ENCODE results near the gene UPF2. TPM values are rescaled to one million over a fixed set of nuclear protein-coding genes. Genes with fewer than 3 reads are reported as not detected.
A peak's percentile ranks its signal among the peaks of the same experiment; 100 is the strongest.

UPF2 gene
- total RNA-seq, 2 experiments from 2014 or later: 33.5 to 37.2 TPM

- ATAC-seq (no peak), DNase-seq (peak; percentile 44)
- Mint-ChIP-seq H3K9me3 (ENCODE audit: low read depth) (no peaks in the 10 kb centered on the region), H3K27me3 (peaks cover 15% of the 10 kb centered on the region), H3K27ac (no peak overlapping the region), H3K4me3 (no peak overlapping the region), H3K4me1 (peaks cover 5% of the 10 kb centered on the region), H3K36me3 (no peaks in the 10 kb centered on the region)
- CTCF ChIA-PET: no interaction called here
These were observed 135.9 kb downstream of the UPF2 start for GRCh38 chr10:11906714-11907113.

- Mint-ChIP-seq H3K9me3 (ENCODE audit: low read depth) (no peaks in the 10 kb centered on the region), H3K27me3 (peaks cover 18% of the 10 kb centered on the region), H3K27ac (no peak overlapping the region), H3K4me1 (peaks cover 5% of the 10 kb centered on the region), H3K4me3 (no peak overlapping the region), H3K36me3 (no peaks in the 10 kb centered on the region)
- DNase-seq (no peak), ATAC-seq (no peak)
- CTCF ChIA-PET: no interaction called here
These were observed 140.0 kb downstream of the UPF2 start for GRCh38 chr10:11902646-11903045.

- Mint-ChIP-seq H3K36me3 (no peaks in the 10 kb centered on the region), H3K4me3 (no peak overlapping the region), H3K27me3 (peaks cover 17% of the 10 kb centered on the region), H3K9me3 (ENCODE audit: low read depth) (no peaks in the 10 kb centered on the region), H3K27ac (no peak overlapping the region), H3K4me1 (peaks cover 3% of the 10 kb centered on the region)
- DNase-seq: no peak
- ATAC-seq: no peak
- CTCF ChIA-PET: interaction anchor here (1.2 kb wide), 1 partner anchor 27 kb away, joined by 3 read pairs; no protein-coding TSS in a partner anchor
These were observed 140.7 kb downstream of the UPF2 start for GRCh38 chr10:11901833-11902475.

- Mint-ChIP-seq H3K36me3 (no peaks in the 10 kb centered on the region), H3K4me1 (no peaks in the 10 kb centered on the region), H3K27ac (no peak overlapping the region), H3K4me3 (no peak overlapping the region), H3K27me3 (peaks cover 17% of the 10 kb centered on the region), H3K9me3 (ENCODE audit: low read depth) (no peaks in the 10 kb centered on the region)
- CTCF ChIA-PET: interaction anchor here (1.2 kb wide), 1 partner anchor 28 kb away, joined by 3 read pairs; no protein-coding TSS in a partner anchor
- no peak for DNase-seq
- ATAC-seq: no peak
These were observed 141.2 kb downstream of the UPF2 start for GRCh38 chr10:11901454-11901832.

- Mint-ChIP-seq H3K4me3 (no peak overlapping the region), H3K27ac (no peak overlapping the region), H3K9me3 (ENCODE audit: low read depth) (no peaks in the 10 kb centered on the region), H3K36me3 (no peaks in the 10 kb centered on the region), H3K27me3 (peaks cover 17% of the 10 kb centered on the region), H3K4me1 (no peaks in the 10 kb centered on the region)
- ATAC-seq (no peak), DNase-seq (no peak)
- CTCF ChIA-PET: interaction anchor here (1.2 kb wide), 1 partner anchor 28 kb away, joined by 3 read pairs; no protein-coding TSS in a partner anchor
These were observed 141.6 kb downstream of the UPF2 start for GRCh38 chr10:11901036-11901301.

GRCh38 chr10:11899067-11899876, 143.3 kb downstream of the UPF2 start:
- CTCF ChIA-PET: no interaction called here
- ATAC-seq (no peak), DNase-seq (no peak)
- no peaks in the 10 kb centered on the region for H3K4me1 Mint-ChIP-seq
- H3K27ac Mint-ChIP-seq: no peak overlapping the region
- H3K36me3 Mint-ChIP-seq: no peaks in the 10 kb centered on the region
- H3K4me3 Mint-ChIP-seq: no peak overlapping the region
- H3K27me3 Mint-ChIP-seq: peaks cover 9% of the 10 kb centered on the region
- no peaks in the 10 kb centered on the region for H3K9me3 Mint-ChIP-seq (ENCODE audit: low read depth)

- ATAC-seq (no peak), DNase-seq (no peak)
- CTCF ChIA-PET: no interaction called here
- no peaks in the 10 kb centered on the region for H3K36me3 Mint-ChIP-seq
- H3K27me3 Mint-ChIP-seq: peaks cover 9% of the 10 kb centered on the region
- H3K4me3 Mint-ChIP-seq: no peak overlapping the region
- no peaks in the 10 kb centered on the region for H3K4me1 Mint-ChIP-seq
- no peak overlapping the region for H3K27ac Mint-ChIP-seq
- no peaks in the 10 kb centered on the region for H3K9me3 Mint-ChIP-seq (ENCODE audit: low read depth)
These were observed 144.1 kb downstream of the UPF2 start for GRCh38 chr10:11898372-11899066.

GRCh38 chr10:11898033-11898371, 144.6 kb downstream of the UPF2 start:
- no peaks in the 10 kb centered on the region for H3K36me3 Mint-ChIP-seq
- peaks cover 8% of the 10 kb centered on the region for H3K27me3 Mint-ChIP-seq
- no peaks in the 10 kb centered on the region for H3K4me1 Mint-ChIP-seq
- DNase-seq: no peak
- H3K27ac Mint-ChIP-seq: no peak overlapping the region
- no peaks in the 10 kb centered on the region for H3K9me3 Mint-ChIP-seq (ENCODE audit: low read depth)
- CTCF ChIA-PET: no interaction called here
- no peak overlapping the region for H3K4me3 Mint-ChIP-seq
- no peak for ATAC-seq

- no peak for ATAC-seq
- Mint-ChIP-seq H3K9me3 (ENCODE audit: low read depth) (no peaks in the 10 kb centered on the region), H3K4me3 (no peak overlapping the region)
These were observed 145.9 kb downstream of the UPF2 start for GRCh38 chr10:11896549-11897200.

GRCh38 chr10:11895598-11895997, 147.0 kb downstream of the UPF2 start:
- Mint-ChIP-seq H3K27me3 (no peaks in the 10 kb centered on the region), H3K27ac (no peak overlapping the region), H3K9me3 (ENCODE audit: low read depth) (no peaks in the 10 kb centered on the region), H3K4me1 (no peaks in the 10 kb centered on the region), H3K4me3 (no peak overlapping the region), H3K36me3 (no peaks in the 10 kb centered on the region)
- ATAC-seq: no peak
- CTCF ChIA-PET: no interaction called here
- no peak for DNase-seq

More at GRCh38 chr10:11896549-11897200, 145.9 kb downstream of the UPF2 start:
- no peak overlapping the region for H3K27ac Mint-ChIP-seq
- no peak for DNase-seq
- no peaks in the 10 kb centered on the region for H3K36me3 Mint-ChIP-seq
- no peaks in the 10 kb centered on the region for H3K4me1 Mint-ChIP-seq
- CTCF ChIA-PET: no interaction called here
- peaks cover 3% of the 10 kb centered on the region for H3K27me3 Mint-ChIP-seq

- no peak overlapping the region for H3K4me3 Mint-ChIP-seq
- H3K27ac Mint-ChIP-seq: no peak overlapping the region
- ATAC-seq (no peak), DNase-seq (no peak)
- no peaks in the 10 kb centered on the region for H3K4me1 Mint-ChIP-seq
- no peaks in the 10 kb centered on the region for H3K27me3 Mint-ChIP-seq
- H3K36me3 Mint-ChIP-seq: no peaks in the 10 kb centered on the region
- CTCF ChIA-PET: no interaction called here
- H3K9me3 Mint-ChIP-seq (ENCODE audit: low read depth): no peaks in the 10 kb centered on the region
These were observed 147.5 kb downstream of the UPF2 start for GRCh38 chr10:11895108-11895466.

- no peak overlapping the region for H3K27ac Mint-ChIP-seq
- DNase-seq: no peak
- CTCF ChIA-PET: interaction anchor here (1.9 kb wide), 1 partner anchor 12 kb away, joined by 4 read pairs; no protein-coding TSS in a partner anchor
- no peaks in the 10 kb centered on the region for H3K36me3 Mint-ChIP-seq
- no peaks in the 10 kb centered on the region for H3K27me3 Mint-ChIP-seq
- H3K4me1 Mint-ChIP-seq: no peaks in the 10 kb centered on the region
- H3K4me3 Mint-ChIP-seq: no peak overlapping the region
- H3K9me3 Mint-ChIP-seq (ENCODE audit: low read depth): no peaks in the 10 kb centered on the region
- no peak for ATAC-seq
These were observed 148.1 kb downstream of the UPF2 start for GRCh38 chr10:11894381-11895107.

GRCh38 chr10:11893749-11894278, 148.8 kb downstream of the UPF2 start:
- ATAC-seq: no peak
- H3K9me3 Mint-ChIP-seq (ENCODE audit: low read depth): no peaks in the 10 kb centered on the region
- no peaks in the 10 kb centered on the region for H3K27me3 Mint-ChIP-seq
- H3K4me1 Mint-ChIP-seq: no peaks in the 10 kb centered on the region
- H3K4me3 Mint-ChIP-seq: no peak overlapping the region
- DNase-seq: no peak
- no peaks in the 10 kb centered on the region for H3K36me3 Mint-ChIP-seq
- no peak overlapping the region for H3K27ac Mint-ChIP-seq
- CTCF ChIA-PET: interaction anchor here (1.9 kb wide), 1 partner anchor 12 kb away, joined by 4 read pairs; no protein-coding TSS in a partner anchor
